Thyroid gland (tissue), 4 donors: Measurements from ENCODE around the gene TEFM.

ENCODE experiments used
- POLR2A ChIP-seq, 2 donors: fragments of 450-650 bp; IDR thresholded peaks; one replicate each; pipeline ENCODE4 v1.6.1; 2017; ENCODE audit warnings: antibody characterized with exemption in 2 of 2, mild to moderate bottlenecking in 2 of 2, moderate library complexity in 1 of 2
- TF ChIP-seq, protein P1 (sequence below), 6 experiments: fragments of 200-600 bp in 3 of 6; fragments of 450-650 bp in 3 of 6; sonication (generic) in 3 of 6; IDR thresholded peaks; one replicate each; pipeline ENCODE4 v1.5.1; 2016 to 2019; ENCODE audit warnings: antibody characterized with exemption in 6 of 6, mild to moderate bottlenecking in 2 of 6, inconsistent platforms in 1 of 6, moderate library complexity in 1 of 6

DNA sequence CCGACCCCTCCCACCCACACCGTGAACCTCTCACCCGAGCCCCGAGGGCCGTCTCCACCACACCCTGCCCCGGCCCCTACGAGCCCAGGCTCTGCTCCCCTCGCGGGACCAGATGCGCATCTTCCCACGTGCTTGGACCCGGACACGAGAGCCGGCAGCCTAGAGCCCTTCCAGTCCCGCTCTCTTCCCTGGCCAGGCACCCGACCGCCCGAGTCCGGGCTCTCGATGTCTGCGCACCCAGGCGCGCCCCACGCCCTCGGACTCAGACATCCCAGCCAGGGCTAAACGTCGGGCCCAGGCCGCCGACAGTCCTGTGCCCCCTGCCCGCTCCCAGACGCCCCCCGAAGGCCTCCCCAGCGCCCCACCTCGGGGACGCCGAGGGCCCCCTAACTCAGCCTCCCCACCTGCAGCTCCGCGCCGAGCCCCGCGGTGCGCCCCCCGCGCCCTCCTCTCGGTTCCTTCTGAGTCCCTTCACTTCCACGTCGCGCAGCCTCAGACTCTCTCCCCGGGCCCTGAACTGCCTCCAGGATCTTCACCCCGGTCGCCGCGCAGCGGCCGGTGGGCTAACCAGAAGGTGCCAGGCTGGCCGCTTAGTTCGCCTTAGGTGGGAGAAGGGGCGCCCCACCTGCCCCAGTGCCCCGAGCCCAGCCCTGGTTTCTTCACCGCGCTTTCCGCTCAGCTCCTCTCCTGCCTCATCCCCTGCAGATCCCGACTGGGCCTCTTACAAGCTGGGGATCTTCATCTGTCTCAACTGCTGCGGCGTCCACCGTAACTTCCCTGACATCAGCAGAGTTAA lies 16.4 kb upstream of the TEFM start:
- no peak for TF ChIP-seq POLR2A (IDR thresholded peaks at IDR 0.05)
- TF ChIP-seq, protein P1, sequence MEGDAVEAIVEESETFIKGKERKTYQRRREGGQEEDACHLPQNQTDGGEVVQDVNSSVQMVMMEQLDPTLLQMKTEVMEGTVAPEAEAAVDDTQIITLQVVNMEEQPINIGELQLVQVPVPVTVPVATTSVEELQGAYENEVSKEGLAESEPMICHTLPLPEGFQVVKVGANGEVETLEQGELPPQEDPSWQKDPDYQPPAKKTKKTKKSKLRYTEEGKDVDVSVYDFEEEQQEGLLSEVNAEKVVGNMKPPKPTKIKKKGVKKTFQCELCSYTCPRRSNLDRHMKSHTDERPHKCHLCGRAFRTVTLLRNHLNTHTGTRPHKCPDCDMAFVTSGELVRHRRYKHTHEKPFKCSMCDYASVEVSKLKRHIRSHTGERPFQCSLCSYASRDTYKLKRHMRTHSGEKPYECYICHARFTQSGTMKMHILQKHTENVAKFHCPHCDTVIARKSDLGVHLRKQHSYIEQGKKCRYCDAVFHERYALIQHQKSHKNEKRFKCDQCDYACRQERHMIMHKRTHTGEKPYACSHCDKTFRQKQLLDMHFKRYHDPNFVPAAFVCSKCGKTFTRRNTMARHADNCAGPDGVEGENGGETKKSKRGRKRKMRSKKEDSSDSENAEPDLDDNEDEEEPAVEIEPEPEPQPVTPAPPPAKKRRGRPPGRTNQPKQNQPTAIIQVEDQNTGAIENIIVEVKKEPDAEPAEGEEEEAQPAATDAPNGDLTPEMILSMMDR (IDR thresholded peaks at IDR 0.05): no peak
